Globus pallidus (tissue), 1 donor: ENCODE results near the gene CTSF.
"Not testable (repeated sequence)": the region's sequence is repeated elsewhere in the genome, so short reads cannot be mapped to it uniquely, and the experiment has no call there.

ENCODE experiments used
- DNase-seq: peaks from one replicate; pipeline ENCODE4 v3.0.0-alpha.2; 2015; ENCODE audit warnings: low spot score

The CTSF gene

GRCh38 chr11:66568124-66568916 is at the start of gene CTSF:
Gene CTSF, minus strand, starts transcription at chr11:66568606. Its CDS starts 120 bp downstream, at chr11:66568486.
- DNase-seq: peak; percentile 90

GRCh38 chr11:66617155-66617834 is 48.9 kb upstream of the CTSF start:
- no peak for DNase-seq

- peak; percentile 99 for DNase-seq
Observed at GRCh38 chr11:66616379-66617154, 48.2 kb upstream of the CTSF start, which contains the start of gene RBM14. Gene RBM14, plus strand, starts transcription at chr11:66616630. Its CDS starts 91 bp downstream, at chr11:66616721.

GRCh38 chr11:66614073-66614472 is 45.7 kb upstream of the CTSF start:
- no peak for DNase-seq

- DNase-seq: no peak
Observed at GRCh38 chr11:66612458-66612857, 44.1 kb upstream of the CTSF start.

- no peak for DNase-seq
Observed at GRCh38 chr11:66609721-66610617, 41.6 kb upstream of the CTSF start.

GRCh38 chr11:66607126-66607834 is 38.9 kb upstream of the CTSF start:
- peak; percentile 66 for DNase-seq

- not testable (repeated sequence) for DNase-seq
Observed at GRCh38 chr11:66606608-66607007, 38.2 kb upstream of the CTSF start.

GRCh38 chr11:66604155-66604554 is 35.7 kb upstream of the CTSF start:
- no peak for DNase-seq

GRCh38 chr11:66603072-66603471 is 34.7 kb upstream of the CTSF start:
- DNase-seq: no peak

- DNase-seq: no peak
Observed at GRCh38 chr11:66600631-66601233, 32.3 kb upstream of the CTSF start.

GRCh38 chr11:66600219-66600618 is 31.8 kb upstream of the CTSF start:
- DNase-seq: no peak

- DNase-seq: no peak
Observed at GRCh38 chr11:66598993-66599392, 30.6 kb upstream of the CTSF start.

- DNase-seq: no peak
Observed at GRCh38 chr11:66595245-66595904, 27.0 kb upstream of the CTSF start.

- no peak for DNase-seq
Observed at GRCh38 chr11:66593650-66594049, 25.2 kb upstream of the CTSF start.

- DNase-seq: no peak
Observed at GRCh38 chr11:66593303-66593635, 24.9 kb upstream of the CTSF start.

GRCh38 chr11:66592457-66593302 is 24.3 kb upstream of the CTSF start, which contains the start of the genes CCDC87 and CCS:
Gene CCDC87, minus strand, starts transcription at chr11:66593063. Its CDS starts 48 bp downstream, at chr11:66593015.
Gene CCS, plus strand, starts transcription at chr11:66593185. Its CDS starts 77 bp downstream, at chr11:66593262.
- peak; percentile 93 for DNase-seq

GRCh38 chr11:66591175-66591574 is 22.8 kb upstream of the CTSF start:
- no peak for DNase-seq
